Suprapubic skin (tissue), 4 donors: ENCODE measurements around the gene NUP35. TPM values are rescaled to one million over a fixed set of nuclear protein-coding genes. Genes with fewer than 3 reads are reported as not detected.

Source experiments
- DNase-seq, 2 donors: peaks; one replicate each; pipeline ENCODE4 v3.0.0-alpha.2; 2019; ENCODE audit warnings: low spot score in 2 of 2
- H3K27ac ChIP-seq: fragments of 200-600 bp; sonication (generic); one replicate; pipeline ENCODE4 v1.5.1; 2019
- H3K27me3 ChIP-seq: fragments of 200-600 bp; sonication (generic); one replicate; pipeline ENCODE4 v1.5.1; 2019
- H3K36me3 ChIP-seq: fragments of 200-600 bp; sonication (generic); one replicate; pipeline ENCODE4 v1.5.1; 2019
- H3K4me1 ChIP-seq: fragments of 200-600 bp; sonication (generic); one replicate; pipeline ENCODE4 v1.5.1; 2019
- H3K4me3 ChIP-seq: fragments of 200-600 bp; sonication (generic); one replicate; pipeline ENCODE4 v1.5.1; 2019; ENCODE audit warnings: mild to moderate bottlenecking
- H3K9me3 ChIP-seq: fragments of 200-600 bp; sonication (generic); one replicate; pipeline ENCODE4 v1.5.1; 2019
- CTCF ChIP-seq, 2 donors: fragments of 200-600 bp in 1 of 2; fragments of 450-650 bp in 1 of 2; sonication (generic) in 1 of 2; IDR thresholded peaks; one replicate each; pipeline ENCODE4 v1.5.1; 2016 to 2019; ENCODE audit warnings: antibody characterized with exemption in 2 of 2, mild to moderate bottlenecking in 1 of 2, moderate library complexity in 1 of 2
- EP300 ChIP-seq: sonication (generic); formaldehyde crosslinking; IDR thresholded peaks from one replicate; pipeline ENCODE4 v1.6.1; 2017; ENCODE audit warnings: antibody characterized with exemption
- POLR2A ChIP-seq, 2 donors: fragments of 450-650 bp; IDR thresholded peaks; one replicate each; pipeline ENCODE4 v1.6.1; 2017; ENCODE audit warnings: antibody characterized with exemption in 2 of 2, mild to moderate bottlenecking in 2 of 2, moderate library complexity in 2 of 2
- POLR2AphosphoS5 ChIP-seq, 3 donors: sonication (generic); formaldehyde crosslinking; IDR thresholded peaks; one replicate each; pipeline ENCODE4 v1.6.1; 2017; ENCODE audit warnings: antibody characterized with exemption in 3 of 3
- WGBS: methylation state at CpG from one replicate; pipeline ENCODE4 v1.1.5; 2018; 5-methylcytosine and 5-hydroxymethylcytosine counted together
- total RNA-seq, 4 donors: library from RNA; depleted of rRNA; stranded (reverse); fragments of >200 nt; gene quantifications; one replicate each; pipeline ENCODE4 v1.1.0, GENCODE V29; 2016

NUP35 gene
- total RNA-seq, 4 donors from 2014 or later = 15.1 to 27.7 (median 22.7) TPM

- no peak for DNase-seq
- 82% methylated on average over 6 of the region's 6 CpGs for WGBS
Measured at GRCh38 chr2:183172220-183172887, 48.1 kb downstream of the NUP35 start.

GRCh38 chr2:183179156-183179555 lies 54.9 kb downstream of the NUP35 start:
- no peak for DNase-seq
- Histone ChIP-seq H3K27me3 (no peaks in the 10 kb centered on the region), H3K9me3 (no peaks in the 10 kb centered on the region), H3K27ac (no peak overlapping the region), H3K36me3 (peaks cover 26% of the 10 kb centered on the region), H3K4me1 (no peaks in the 10 kb centered on the region), H3K4me3 (no peak overlapping the region)
- WGBS = 88% methylated on average over 4 of the region's 4 CpGs
- TF ChIP-seq CTCF (IDR thresholded peaks at IDR 0.05) = no peak
- no peak for TF ChIP-seq POLR2AphosphoS5 (IDR thresholded peaks at IDR 0.05)
- no peak for TF ChIP-seq EP300
- no peak for TF ChIP-seq POLR2A (IDR thresholded peaks at IDR 0.05)

More at GRCh38 chr2:183172220-183172887, 48.1 kb downstream of the NUP35 start:
- TF ChIP-seq POLR2A (IDR thresholded peaks at IDR 0.05) (no peak), EP300 (no peak), POLR2AphosphoS5 (IDR thresholded peaks at IDR 0.05) (no peak), CTCF (IDR thresholded peaks at IDR 0.05) (no peak)
- H3K4me3 ChIP-seq = no peak overlapping the region
- no peaks in the 10 kb centered on the region for H3K27me3 ChIP-seq
- no peak overlapping the region for H3K27ac ChIP-seq
- no peaks in the 10 kb centered on the region for H3K36me3 ChIP-seq
- H3K4me1 ChIP-seq = peaks cover 4% of the 10 kb centered on the region
- H3K9me3 ChIP-seq = no peaks in the 10 kb centered on the region

GRCh38 chr2:183185534-183185933 lies 61.3 kb downstream of the NUP35 start:
- H3K27ac ChIP-seq = no peak overlapping the region
- TF ChIP-seq EP300 = no peak
- TF ChIP-seq POLR2A (IDR thresholded peaks at IDR 0.05) = no peak
- no peak for TF ChIP-seq CTCF (IDR thresholded peaks at IDR 0.05)
- H3K9me3 ChIP-seq = no peaks in the 10 kb centered on the region
- peaks cover 45% of the 10 kb centered on the region for H3K36me3 ChIP-seq
- DNase-seq = no peak
- H3K27me3 ChIP-seq = no peaks in the 10 kb centered on the region
- no peak overlapping the region for H3K4me3 ChIP-seq
- no peaks in the 10 kb centered on the region for H3K4me1 ChIP-seq

GRCh38 chr2:183186296-183186695 lies 62.1 kb downstream of the NUP35 start:
- Histone ChIP-seq H3K27ac (no peak overlapping the region), H3K9me3 (no peaks in the 10 kb centered on the region), H3K27me3 (no peaks in the 10 kb centered on the region), H3K36me3 (peaks cover 45% of the 10 kb centered on the region), H3K4me3 (no peak overlapping the region), H3K4me1 (no peaks in the 10 kb centered on the region)
- TF ChIP-seq CTCF (IDR thresholded peaks at IDR 0.05) (no peak), POLR2AphosphoS5 (IDR thresholded peaks at IDR 0.05) (no peak), EP300 (no peak), POLR2A (IDR thresholded peaks at IDR 0.05) (no peak)
- WGBS = 86% methylated on average over 1 of the region's 1 CpG
- DNase-seq = no peak

GRCh38 chr2:183186766-183187165 lies 62.5 kb downstream of the NUP35 start:
- WGBS = 100% methylated on average over 1 of the region's 1 CpG
- Histone ChIP-seq H3K27ac (no peak overlapping the region), H3K27me3 (no peaks in the 10 kb centered on the region), H3K36me3 (peaks cover 44% of the 10 kb centered on the region), H3K9me3 (no peaks in the 10 kb centered on the region), H3K4me3 (no peak overlapping the region), H3K4me1 (no peaks in the 10 kb centered on the region)
- no peak for DNase-seq
- no peak for TF ChIP-seq POLR2AphosphoS5 (IDR thresholded peaks at IDR 0.05)
- TF ChIP-seq POLR2A (IDR thresholded peaks at IDR 0.05) = no peak
- no peak for TF ChIP-seq CTCF (IDR thresholded peaks at IDR 0.05)
- no peak for TF ChIP-seq EP300
